Measurements from ENCODE around the gene ZKSCAN2. TPM values are rescaled to one million over a fixed set of nuclear protein-coding genes. Genes with fewer than 3 reads are reported as not detected.

The ZKSCAN2 gene
- total and polyA plus RNA-seq, 9 of the 15 experiments (the other 6 are each of a cell fraction or from before 2014, with no cell fraction given), result 1.3 to 9.5 (median 4.2) TPM

DNA sequence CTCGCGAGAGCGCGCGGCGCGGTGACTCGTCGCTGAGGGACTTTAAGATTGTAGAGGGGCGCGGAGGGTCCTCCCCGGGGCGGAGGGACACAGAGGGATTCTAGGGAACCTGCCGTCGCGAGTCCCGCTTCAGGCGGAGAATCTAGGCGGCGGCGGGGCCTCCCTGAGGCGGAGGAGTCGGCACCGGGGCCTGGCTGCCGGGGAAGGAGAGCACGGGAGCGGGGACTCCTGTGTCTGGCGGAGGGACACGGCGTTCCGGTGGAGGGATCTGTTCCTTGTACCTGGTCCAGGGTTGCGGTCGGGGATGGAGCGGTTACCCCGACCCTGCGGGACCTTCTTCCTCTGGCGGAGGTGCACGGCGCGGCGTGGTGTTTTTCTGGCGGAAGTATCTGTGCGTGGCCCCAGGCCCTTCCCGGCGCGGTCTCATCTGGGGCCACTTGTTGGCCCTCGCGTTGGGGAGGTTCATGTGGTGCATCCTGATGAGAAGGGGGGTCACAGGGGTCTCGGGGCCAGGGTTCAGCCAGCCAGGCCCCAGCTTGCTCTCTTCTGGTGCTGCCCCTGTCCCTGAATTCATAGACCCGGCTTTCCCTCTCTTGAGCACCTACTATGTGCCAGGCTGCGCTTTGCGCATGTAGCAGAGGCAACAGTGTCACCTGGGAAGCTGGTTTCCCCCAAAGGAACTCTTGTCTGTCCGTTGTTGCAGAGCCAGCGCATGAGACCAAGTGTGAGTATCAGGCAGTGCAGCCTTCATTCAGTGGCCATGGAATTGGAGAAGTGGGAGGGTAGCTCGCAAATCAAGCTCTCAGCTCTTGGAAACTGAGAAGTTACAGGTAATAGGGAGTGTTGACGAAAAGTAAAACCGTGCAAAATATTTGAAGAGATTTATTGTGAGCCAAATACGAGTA lies 563 bp upstream of the ZKSCAN2 start (continued):
- TF ChIP-seq, protein P1, sequence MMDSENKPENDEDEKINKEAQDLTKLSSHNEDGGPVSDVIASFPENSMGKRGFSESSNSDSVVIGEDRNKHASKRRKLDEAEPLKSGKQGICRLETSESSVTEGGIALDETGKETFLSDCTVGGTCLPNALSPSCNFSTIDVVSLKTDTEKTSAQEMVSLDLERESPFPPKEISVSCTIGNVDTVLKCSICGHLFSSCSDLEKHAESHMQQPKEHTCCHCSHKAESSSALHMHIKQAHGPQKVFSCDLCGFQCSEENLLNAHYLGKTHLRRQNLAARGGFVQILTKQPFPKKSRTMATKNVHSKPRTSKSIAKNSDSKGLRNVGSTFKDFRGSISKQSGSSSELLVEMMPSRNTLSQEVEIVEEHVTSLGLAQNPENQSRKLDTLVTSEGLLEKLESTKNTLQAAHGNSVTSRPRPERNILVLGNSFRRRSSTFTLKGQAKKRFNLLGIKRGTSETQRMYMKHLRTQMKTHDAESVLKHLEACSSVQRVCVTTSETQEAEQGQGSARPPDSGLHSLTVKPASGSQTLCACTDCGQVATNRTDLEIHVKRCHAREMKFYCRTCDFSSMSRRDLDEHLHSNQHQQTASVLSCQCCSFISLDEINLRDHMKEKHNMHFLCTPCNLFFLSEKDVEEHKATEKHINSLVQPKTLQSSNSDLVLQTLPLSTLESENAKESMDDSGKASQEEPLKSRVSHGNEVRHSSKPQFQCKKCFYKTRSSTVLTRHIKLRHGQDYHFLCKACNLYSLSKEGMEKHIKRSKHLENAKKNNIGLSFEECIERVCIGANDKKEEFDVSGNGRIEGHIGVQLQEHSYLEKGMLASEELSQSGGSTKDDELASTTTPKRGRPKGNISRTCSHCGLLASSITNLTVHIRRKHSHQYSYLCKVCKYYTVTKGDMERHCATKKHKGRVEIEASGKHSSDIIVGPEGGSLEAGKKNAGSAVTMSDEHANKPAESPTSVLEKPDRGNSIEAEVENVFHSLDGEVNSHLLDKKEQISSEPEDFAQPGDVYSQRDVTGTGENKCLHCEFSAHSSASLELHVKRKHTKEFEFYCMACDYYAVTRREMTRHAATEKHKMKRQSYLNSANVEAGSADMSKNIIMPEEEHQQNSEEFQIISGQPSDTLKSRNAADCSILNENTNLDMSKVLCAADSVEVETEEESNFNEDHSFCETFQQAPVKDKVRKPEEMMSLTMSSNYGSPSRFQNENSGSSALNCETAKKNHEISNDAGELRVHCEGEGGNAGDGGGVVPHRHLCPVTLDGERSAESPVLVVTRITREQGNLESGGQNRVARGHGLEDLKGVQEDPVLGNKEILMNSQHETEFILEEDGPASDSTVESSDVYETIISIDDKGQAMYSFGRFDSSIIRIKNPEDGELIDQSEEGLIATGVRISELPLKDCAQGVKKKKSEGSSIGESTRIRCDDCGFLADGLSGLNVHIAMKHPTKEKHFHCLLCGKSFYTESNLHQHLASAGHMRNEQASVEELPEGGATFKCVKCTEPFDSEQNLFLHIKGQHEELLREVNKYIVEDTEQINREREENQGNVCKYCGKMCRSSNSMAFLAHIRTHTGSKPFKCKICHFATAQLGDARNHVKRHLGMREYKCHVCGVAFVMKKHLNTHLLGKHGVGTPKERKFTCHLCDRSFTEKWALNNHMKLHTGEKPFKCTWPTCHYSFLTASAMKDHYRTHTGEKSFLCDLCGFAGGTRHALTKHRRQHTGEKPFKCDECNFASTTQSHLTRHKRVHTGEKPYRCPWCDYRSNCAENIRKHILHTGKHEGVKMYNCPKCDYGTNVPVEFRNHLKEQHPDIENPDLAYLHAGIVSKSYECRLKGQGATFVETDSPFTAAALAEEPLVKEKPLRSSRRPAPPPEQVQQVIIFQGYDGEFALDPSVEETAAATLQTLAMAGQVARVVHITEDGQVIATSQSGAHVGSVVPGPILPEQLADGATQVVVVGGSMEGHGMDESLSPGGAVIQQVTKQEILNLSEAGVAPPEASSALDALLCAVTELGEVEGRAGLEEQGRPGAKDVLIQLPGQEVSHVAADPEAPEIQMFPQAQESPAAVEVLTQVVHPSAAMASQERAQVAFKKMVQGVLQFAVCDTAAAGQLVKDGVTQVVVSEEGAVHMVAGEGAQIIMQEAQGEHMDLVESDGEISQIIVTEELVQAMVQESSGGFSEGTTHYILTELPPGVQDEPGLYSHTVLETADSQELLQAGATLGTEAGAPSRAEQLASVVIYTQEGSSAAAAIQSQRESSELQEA (IDR thresholded peaks at IDR 0.05; ENCODE audit: low read depth), result no peak
- TF ChIP-seq ARHGAP35 (IDR thresholded peaks at IDR 0.05; ENCODE audit: partially characterized antibody) (peak; percentile 81), KAT8 (IDR thresholded peaks at IDR 0.05; ENCODE audit: low read depth) (no peak), ZNF699 (CRISPR knock-in tag; IDR thresholded peaks at IDR 0.05; ENCODE audit: insufficient replicate concordance) (no peak), SAFB (IDR thresholded peaks at IDR 0.05; ENCODE audit: borderline replicate concordance, low read depth, low read length) (0 out of 2 replicates have a peak, but pooled peaks have one; percentile 14), RUNX1 (IDR thresholded peaks at IDR 0.05; ENCODE audit: low read depth) (no peak), MYBL2 (IDR thresholded peaks at IDR 0.05; ENCODE audit: low read depth) (peak; percentile 11; the same call in 1 of the 2 replicates), MYBL2 (CRISPR knock-in tag; IDR thresholded peaks at IDR 0.05; ENCODE audit: borderline replicate concordance) (no peak), HEY1 (CRISPR knock-in tag; IDR thresholded peaks at IDR 0.05; ENCODE audit: borderline replicate concordance) (no peak), FOXA1 (IDR thresholded peaks at IDR 0.05; ENCODE audit: borderline replicate concordance) (no peak), TGIF2 (CRISPR knock-in tag; IDR thresholded peaks at IDR 0.05) (no peak), RBM15 (IDR thresholded peaks at IDR 0.05; ENCODE audit: insufficient read depth, low read length) (no peak)
- TF ChIP-seq, protein P2, sequence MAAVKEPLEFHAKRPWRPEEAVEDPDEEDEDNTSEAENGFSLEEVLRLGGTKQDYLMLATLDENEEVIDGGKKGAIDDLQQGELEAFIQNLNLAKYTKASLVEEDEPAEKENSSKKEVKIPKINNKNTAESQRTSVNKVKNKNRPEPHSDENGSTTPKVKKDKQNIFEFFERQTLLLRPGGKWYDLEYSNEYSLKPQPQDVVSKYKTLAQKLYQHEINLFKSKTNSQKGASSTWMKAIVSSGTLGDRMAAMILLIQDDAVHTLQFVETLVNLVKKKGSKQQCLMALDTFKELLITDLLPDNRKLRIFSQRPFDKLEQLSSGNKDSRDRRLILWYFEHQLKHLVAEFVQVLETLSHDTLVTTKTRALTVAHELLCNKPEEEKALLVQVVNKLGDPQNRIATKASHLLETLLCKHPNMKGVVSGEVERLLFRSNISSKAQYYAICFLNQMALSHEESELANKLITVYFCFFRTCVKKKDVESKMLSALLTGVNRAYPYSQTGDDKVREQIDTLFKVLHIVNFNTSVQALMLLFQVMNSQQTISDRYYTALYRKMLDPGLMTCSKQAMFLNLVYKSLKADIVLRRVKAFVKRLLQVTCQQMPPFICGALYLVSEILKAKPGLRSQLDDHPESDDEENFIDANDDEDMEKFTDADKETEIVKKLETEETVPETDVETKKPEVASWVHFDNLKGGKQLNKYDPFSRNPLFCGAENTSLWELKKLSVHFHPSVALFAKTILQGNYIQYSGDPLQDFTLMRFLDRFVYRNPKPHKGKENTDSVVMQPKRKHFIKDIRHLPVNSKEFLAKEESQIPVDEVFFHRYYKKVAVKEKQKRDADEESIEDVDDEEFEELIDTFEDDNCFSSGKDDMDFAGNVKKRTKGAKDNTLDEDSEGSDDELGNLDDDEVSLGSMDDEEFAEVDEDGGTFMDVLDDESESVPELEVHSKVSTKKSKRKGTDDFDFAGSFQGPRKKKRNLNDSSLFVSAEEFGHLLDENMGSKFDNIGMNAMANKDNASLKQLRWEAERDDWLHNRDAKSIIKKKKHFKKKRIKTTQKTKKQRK (IDR thresholded peaks at IDR 0.05; ENCODE audit: borderline replicate concordance, low read depth, low read length), result no peak
- TF ChIP-seq, protein P3, sequence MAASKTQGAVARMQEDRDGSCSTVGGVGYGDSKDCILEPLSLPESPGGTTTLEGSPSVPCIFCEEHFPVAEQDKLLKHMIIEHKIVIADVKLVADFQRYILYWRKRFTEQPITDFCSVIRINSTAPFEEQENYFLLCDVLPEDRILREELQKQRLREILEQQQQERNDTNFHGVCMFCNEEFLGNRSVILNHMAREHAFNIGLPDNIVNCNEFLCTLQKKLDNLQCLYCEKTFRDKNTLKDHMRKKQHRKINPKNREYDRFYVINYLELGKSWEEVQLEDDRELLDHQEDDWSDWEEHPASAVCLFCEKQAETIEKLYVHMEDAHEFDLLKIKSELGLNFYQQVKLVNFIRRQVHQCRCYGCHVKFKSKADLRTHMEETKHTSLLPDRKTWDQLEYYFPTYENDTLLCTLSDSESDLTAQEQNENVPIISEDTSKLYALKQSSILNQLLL (CRISPR knock-in tag; IDR thresholded peaks at IDR 0.05; ENCODE audit: borderline replicate concordance), result no peak
